Glutamatergic neuron (in vitro differentiated cells): Measurements from ENCODE around the gene CDR2. TPM values are rescaled to one million over a fixed set of nuclear protein-coding genes. Genes with fewer than 3 reads are reported as not detected.
A peak's percentile ranks its signal among the peaks of the same experiment; 100 is the strongest.

ENCODE experiments used
- DNase-seq: peaks from one replicate; pipeline ENCODE4 v3.0.0; 2022
- H3K27ac Mint-ChIP-seq: one replicate; pipeline ENCODE4 v1.8.0; 2020; ENCODE audit warnings: mild to moderate bottlenecking, mixed read lengths, inconsistent platforms; ENCODE audit not compliant: unreplicated experiment
- H3K27me3 Mint-ChIP-seq: one replicate; pipeline ENCODE4 v1.8.0; 2020; ENCODE audit warnings: mild to moderate bottlenecking, moderate library complexity, mixed read lengths, inconsistent platforms; ENCODE audit not compliant: unreplicated experiment
- H3K36me3 Mint-ChIP-seq: one replicate; pipeline ENCODE4 v1.8.0; 2020; ENCODE audit warnings: mild to moderate bottlenecking, mixed read lengths, inconsistent platforms; ENCODE audit not compliant: unreplicated experiment
- H3K4me1 Mint-ChIP-seq: one replicate; pipeline ENCODE4 v1.8.0; 2020; ENCODE audit warnings: mild to moderate bottlenecking, low read depth, mixed read lengths, inconsistent platforms; ENCODE audit not compliant: unreplicated experiment
- H3K4me3 Mint-ChIP-seq: one replicate; pipeline ENCODE4 v1.8.0; 2020; ENCODE audit warnings: mild to moderate bottlenecking, mixed read lengths, inconsistent platforms; ENCODE audit not compliant: unreplicated experiment
- H3K9me3 Mint-ChIP-seq: one replicate; pipeline ENCODE4 v1.8.0; 2020; ENCODE audit warnings: mild to moderate bottlenecking, moderate library complexity, mixed read lengths, inconsistent platforms; ENCODE audit not compliant: unreplicated experiment
- total RNA-seq: library from RNA; stranded (reverse); fragmentation: NEBNext Ultra II Directional; extraction: Animal tissue kit (Norgen Biotek cat#: 25700); gene quantifications from one replicate; pipeline ENCODE4 v1.2.1, GENCODE V29; 2021; ENCODE audit not compliant: unreplicated experiment
- TF ChIP-seq, protein P1 (sequence below): fragments of 200-600 bp; sonication (generic); IDR thresholded peaks from one replicate; pipeline ENCODE4 v1.5.0; 2021; ENCODE audit not compliant: partially characterized antibody, unreplicated experiment

Gene CDR2
- total RNA-seq, 1 donor from 2014 or later, result 8.5 TPM

- H3K9me3 Mint-ChIP-seq, result peaks cover 19% of the 10 kb centered on the region
- TF ChIP-seq, protein P1, sequence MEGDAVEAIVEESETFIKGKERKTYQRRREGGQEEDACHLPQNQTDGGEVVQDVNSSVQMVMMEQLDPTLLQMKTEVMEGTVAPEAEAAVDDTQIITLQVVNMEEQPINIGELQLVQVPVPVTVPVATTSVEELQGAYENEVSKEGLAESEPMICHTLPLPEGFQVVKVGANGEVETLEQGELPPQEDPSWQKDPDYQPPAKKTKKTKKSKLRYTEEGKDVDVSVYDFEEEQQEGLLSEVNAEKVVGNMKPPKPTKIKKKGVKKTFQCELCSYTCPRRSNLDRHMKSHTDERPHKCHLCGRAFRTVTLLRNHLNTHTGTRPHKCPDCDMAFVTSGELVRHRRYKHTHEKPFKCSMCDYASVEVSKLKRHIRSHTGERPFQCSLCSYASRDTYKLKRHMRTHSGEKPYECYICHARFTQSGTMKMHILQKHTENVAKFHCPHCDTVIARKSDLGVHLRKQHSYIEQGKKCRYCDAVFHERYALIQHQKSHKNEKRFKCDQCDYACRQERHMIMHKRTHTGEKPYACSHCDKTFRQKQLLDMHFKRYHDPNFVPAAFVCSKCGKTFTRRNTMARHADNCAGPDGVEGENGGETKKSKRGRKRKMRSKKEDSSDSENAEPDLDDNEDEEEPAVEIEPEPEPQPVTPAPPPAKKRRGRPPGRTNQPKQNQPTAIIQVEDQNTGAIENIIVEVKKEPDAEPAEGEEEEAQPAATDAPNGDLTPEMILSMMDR, result peak; percentile 86
- peak within 1 kb of the TSS; percentile 95 for H3K4me3 Mint-ChIP-seq
- DNase-seq, result peak; percentile 99
- peak within 1 kb of the TSS; percentile 93 for H3K27ac Mint-ChIP-seq
- peaks cover 19% of the 10 kb centered on the region for H3K4me1 Mint-ChIP-seq
- H3K27me3 Mint-ChIP-seq, result peaks cover 20% of the 10 kb centered on the region
- H3K36me3 Mint-ChIP-seq, result peaks cover 5% of the 10 kb centered on the region
Measured at GRCh38 chr16:22297114-22297870, 77.1 kb downstream of the CDR2 start, which contains the start of gene POLR3E. Gene POLR3E (plus strand): TSS chr16:22297409. CDS start chr16:22302969, 5,560 bp downstream.

DNA sequence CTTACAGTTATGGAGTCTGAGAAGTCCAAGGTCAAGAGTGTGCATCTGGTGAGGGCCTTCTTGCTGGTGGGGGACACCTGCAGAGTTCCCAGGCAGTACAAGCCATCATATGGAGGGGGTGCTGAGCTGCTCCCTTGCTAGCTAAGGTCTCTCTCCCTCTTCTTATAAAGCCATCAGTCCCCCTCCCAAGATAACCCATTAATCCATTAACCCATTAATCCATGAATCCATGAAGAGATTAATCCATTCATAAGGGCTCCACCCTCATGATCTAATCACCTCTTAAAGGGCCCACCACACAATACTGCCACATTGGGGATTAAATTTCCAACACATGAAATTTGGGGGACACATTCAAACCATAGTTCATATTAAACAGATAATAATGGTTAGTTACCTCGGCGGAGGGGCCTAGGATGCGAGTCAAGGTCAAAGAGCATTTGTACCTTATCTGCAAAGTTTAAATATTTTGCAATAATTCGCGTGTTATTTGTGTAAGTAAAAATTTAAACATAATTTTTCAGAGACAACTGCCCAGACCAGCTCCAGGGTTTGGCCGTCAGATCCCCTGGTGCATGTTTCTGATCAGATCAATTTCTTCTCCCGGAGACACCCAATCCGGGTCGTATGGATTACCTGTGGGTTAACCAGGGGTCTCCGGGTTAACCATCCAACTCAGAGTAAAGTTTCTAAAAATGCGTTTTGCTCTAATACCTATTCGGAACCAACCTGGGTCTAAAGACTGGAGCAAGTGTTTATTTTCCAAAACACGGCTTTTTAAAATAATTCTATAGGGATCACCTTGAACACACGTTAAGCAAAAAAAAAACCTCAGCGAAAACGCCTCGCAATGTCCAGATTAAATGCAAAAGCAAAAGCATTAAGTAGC is 78.0 kb downstream of the CDR2 start:
- TF ChIP-seq, protein P1, result no peak
- peaks cover 19% of the 10 kb centered on the region for H3K4me1 Mint-ChIP-seq

More for the DNA sequence above, 78.0 kb downstream of the CDR2 start:
- H3K27ac Mint-ChIP-seq, result peak overlapping the region; percentile 77
- H3K36me3 Mint-ChIP-seq, result peaks cover 5% of the 10 kb centered on the region
- DNase-seq, result no peak
- H3K27me3 Mint-ChIP-seq, result peaks cover 20% of the 10 kb centered on the region
- peak overlapping the region; percentile 95 for H3K4me3 Mint-ChIP-seq
- peaks cover 19% of the 10 kb centered on the region for H3K9me3 Mint-ChIP-seq

Other genes with a start within 250 kb of the CDR2 start
- gene SDR42E2, start 212.1 kb downstream of the CDR2 start, total RNA-seq, result not detected
- 40.2 TPM for gene EEF2K, start 168.3 kb downstream of the CDR2 start, total RNA-seq
- 31.5 TPM for gene POLR3E, start 77.2 kb downstream of the CDR2 start, total RNA-seq
- gene NPIPB5, start 136.3 kb upstream of the CDR2 start, total RNA-seq, result 278 TPM